ENCODE measurements around the gene DERA. TPM values are rescaled to one million over a fixed set of nuclear protein-coding genes. Genes with fewer than 3 reads are reported as not detected.
"Not testable (repeated sequence)": the region's sequence is repeated elsewhere in the genome, so short reads cannot be mapped to it uniquely, and the experiment has no call there.

DERA gene
- total RNA-seq, 1 donor from 2014 or later, result 69.4 TPM

DNA sequence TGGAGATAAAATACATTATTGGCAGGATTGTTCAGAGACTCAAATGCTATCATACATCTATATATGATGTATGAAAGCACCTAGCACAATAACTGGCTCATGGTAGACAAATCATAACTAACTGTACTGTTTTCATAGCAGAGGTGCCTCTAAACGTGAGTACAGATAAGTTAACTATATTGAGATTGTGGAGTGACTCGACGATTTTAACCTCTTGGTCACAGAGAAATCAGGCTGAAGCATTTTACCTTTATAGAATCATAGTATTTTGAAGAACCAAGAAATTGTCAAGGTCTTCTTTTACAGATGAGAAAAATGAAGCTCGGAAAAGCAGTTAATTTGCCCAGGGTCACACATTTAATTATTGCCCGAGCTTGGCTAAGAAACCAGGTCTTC is 666 bp upstream of the DERA start:
- no peak for DNase-seq

DNA sequence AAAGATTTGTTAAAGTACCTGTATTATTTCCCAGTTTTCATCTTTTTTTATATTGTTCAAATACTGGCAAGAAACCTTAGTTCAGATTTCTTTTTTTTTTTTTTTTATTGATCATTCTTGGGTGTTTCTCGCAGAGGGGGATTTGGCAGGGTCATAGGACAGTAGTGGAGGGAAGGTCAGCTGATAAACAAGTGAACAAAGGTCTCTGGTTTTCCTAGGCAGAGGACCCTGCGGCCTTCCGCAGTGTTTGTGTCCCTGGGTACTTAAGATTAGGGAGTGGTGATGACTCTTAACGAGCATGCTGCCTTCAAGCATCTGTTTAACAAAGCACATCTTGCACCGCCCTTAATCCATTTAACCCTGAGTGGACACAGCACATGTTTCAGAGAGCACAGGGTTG is 799 bp downstream of the DERA start:
- not testable (repeated sequence) for DNase-seq

DNA sequence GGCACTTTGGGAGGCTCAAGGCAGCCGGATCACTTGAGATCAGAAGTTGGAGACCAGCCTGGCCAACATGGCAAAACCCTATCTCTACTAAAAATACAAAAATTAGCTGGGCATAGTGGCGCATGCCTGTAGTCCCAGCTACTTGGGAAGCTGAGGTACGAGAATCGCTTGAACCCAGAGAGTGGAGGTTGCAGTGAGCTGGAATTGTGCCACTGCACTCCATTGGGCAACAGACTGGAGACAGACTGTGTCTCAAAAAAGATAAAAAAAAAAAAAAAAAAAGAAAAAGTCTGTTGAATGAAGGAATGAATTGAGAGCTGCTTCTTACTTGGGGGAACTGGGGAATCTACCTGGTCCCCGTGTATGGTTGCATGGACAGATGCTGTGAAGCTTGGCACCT is 3.0 kb downstream of the DERA start:
- not testable (repeated sequence) for DNase-seq

DNA sequence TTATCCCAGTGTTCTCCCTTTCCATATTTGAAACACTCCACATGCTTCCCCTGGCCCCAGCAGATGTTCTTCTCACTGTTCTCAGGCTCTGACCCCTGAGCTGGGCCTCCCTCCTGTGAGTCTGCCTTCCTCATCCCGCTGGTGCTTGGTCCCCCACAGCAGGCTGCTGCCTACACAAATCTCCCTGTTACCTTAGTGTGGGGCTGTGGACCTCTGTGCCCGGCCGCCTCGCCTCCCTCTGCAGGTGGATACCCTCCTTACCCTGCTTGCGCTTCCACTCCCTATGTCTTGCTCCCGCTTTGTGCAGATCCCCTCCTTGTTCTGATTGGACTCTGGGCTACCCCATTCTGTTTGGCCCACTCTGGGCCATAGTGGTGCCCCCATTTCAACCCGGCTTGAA is 6.9 kb downstream of the DERA start:
- DNase-seq, result no peak

DNA sequence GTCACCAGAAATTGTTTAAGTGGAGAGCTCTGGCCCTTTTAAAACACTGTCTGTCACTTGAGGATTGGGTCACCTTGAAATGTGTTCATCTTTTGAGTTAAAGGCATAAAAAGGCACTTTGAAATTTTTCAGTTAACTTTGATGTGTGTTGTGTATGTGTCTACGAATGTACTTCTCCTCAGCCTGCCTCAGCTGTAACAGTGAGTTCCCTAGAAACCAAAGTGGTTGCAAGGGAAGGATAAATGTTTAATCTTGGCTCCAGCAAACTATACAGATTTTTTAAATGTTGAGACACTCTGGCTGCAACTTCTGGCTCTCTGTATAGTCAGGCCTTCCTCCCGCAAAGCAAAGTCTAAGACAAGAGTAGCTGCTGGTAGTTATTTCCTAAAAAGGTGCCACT is 8.3 kb downstream of the DERA start:
- DNase-seq, result no peak

DNA sequence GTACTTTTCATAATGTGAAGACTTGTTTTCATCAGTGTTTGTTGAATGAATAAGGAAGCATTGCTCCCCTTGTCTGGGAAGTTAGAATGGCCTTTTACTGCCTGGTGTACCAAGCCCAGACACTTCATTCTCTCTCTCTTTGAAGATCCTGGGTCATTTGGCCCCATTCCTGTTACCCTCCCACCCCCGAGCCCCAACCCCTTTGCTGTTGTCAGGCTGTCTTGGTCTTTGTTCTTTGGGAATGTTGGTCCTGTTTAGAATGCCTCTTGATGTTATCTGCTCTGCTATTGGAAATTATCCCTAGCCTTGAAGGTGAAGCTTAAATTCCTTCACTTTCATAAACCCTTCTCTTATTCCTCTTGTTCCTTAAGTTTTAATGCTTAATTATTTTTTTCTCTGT is 13.8 kb downstream of the DERA start:
- no peak for DNase-seq

DNA sequence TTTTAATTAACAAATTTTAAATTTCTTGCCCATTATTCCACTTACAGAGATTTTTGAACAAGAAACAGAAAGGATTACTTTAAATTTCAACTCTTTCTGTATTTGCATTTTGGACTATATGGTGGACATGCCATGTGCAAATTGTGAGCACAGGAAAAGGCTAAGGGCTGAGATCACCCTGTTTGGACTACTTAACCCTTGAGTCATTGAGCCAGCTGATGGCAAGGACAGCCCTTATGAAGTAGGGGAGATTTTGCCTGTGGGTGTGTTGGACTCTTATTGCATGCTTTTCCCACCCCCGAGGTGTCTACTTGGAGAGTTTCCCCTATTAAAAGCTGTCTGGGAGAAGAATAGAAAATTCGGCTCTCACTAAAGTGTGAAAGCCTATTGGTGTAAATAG is 17.2 kb downstream of the DERA start:
- peak; percentile 84 for DNase-seq

DNA sequence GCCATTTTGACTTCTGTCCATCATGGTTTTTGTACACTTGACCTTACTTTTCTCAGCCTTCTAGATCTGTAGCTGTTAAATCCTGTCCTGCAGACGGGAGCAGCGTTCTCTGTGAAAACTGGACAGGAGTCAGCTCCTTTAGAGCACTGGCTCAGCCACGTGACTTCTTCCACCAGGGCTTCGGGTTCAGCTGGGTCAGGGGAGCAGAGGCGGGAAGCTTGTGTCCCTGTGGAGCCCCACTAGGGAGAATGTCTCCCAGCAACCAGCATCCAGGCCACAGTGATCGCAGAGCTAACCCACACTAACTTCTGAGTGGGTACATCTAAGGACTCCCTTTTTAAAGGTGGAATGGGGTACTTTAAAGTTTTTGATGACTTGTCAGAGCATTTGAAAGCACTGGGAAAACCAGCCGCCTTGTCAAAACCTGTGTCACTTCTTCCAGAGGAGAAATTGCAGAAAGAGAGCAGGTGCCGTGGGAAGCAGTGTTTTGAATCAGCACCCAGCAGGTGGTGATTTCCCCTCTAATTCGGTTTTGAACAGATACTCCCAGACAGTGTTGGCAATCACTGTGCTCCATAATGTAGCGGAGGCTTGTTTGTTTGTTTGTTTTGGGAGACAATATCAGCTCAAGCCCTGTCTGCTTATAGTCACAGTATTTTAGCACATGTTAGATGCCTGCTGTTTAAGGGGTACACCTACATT is 17.9 kb downstream of the DERA start:
- no peak for DNase-seq

DNA sequence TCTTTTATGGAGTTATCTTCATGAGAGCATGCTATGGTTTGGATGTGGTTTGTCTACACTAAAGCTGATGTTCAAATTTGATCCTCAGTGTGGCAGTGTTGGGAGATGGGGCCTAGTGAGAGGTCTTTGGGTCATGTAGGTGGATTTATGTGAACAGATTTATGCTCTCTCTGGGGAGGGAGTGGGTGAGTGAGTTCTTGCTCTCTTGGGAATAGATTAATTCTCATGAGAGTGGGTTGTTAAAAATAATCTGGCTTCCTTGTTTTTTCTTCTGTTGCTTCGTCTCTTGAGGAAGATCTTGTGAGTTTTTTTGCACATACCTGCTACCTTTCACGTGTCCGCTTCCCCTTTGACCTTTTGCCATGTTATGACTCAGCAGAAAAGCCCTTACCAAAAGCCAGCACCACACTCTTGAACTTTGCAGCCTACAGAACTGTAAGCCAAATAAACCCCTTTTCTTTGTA is 20.5 kb downstream of the DERA start:
- DNase-seq, result no peak

DNA sequence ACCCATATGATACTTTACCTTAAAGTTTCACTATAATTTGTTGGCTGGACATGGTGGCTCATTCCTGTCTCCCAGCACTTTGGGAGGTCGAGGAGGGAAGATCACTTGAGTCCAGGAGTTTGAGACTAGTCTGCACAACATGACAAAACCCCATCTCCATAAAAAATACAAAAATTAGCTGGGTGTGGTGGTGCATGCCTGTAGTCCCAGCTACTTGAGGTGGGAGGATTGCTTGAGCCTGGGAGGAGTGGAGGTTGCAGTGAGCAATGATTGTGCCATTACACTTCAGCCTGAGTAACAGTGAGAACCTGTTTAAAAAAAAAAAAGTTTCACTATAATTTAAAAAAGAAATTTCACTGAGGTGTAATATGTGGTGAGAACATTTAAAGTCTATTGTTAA is 21.2 kb downstream of the DERA start:
- DNase-seq, result no peak

DNA sequence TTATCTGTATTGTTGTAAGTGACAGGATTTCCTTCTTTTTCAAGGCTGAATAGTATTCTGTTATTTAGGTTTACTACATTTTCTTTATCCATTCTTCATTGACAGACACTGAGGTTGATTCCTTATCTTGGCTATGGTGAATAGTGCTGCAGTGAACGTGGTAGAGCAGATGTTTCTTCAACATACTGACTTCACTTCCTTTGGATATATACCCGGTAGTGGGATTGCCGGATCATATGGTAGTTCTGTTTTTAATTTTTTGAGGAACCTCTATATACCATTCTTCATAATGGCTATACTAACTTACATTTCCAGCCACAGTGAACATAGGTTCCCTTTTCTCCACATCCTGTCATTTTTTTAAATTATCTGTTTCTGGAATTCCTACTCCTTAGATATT is 21.8 kb downstream of the DERA start:
- no peak for DNase-seq

DNA sequence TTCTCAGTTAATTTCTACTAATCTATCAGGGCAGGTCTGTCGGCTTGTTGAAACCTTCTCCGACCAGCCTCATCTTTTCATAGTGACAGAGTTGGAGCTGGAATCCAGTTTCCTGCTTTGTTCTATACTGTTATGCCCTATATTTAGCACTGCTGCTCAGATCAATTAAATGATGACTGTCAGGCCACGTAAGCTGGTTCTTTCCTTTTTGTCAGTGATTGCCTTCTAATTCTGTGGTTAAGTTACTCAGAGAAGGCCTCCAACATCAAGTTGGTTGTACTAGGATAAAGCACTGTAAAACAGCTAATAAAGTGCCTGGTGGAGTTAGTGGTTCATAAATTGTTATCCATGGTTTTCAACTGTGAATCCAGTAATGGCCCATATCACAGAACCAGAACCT is 22.6 kb downstream of the DERA start:
- DNase-seq, result no peak

DNA sequence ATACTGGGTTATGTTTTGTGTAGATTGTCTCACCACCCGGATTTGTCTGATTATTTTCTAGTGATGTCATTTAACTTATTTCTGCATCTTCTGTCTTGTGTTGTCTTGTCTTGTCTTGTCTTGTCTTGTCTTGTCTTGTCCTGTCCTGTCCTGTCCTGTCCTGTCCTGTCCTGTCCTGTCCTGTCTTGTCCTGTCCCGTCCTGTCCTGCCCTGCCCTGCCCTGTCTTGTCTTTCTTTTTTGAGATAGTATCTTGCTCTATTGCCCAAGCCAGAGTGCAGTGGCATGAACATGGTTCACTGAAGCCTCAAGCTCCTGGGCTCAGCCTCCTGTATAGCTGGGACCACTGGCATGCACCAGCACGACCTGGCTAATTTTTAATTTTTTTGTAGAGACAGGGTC is 25.6 kb downstream of the DERA start:
- no peak for DNase-seq

DNA sequence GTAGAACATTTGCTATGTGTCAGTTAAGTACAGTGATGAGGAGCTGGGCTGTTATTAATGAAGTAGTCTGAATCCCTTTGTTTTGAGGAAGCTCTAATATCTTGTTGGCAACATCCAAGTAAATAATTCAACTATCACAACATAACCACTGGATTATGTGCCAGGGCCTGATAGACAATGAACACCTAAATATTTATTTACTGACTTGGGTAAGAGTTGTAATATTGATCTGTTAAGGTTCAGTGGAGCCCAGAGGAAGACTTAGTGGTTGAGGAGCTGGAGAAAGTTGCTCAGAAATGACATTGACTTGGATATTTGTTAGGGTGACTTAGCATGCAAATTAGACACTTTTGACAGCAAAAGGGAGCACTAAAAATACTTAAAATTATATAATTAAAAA is 26.8 kb downstream of the DERA start:
- DNase-seq, result no peak

DNA sequence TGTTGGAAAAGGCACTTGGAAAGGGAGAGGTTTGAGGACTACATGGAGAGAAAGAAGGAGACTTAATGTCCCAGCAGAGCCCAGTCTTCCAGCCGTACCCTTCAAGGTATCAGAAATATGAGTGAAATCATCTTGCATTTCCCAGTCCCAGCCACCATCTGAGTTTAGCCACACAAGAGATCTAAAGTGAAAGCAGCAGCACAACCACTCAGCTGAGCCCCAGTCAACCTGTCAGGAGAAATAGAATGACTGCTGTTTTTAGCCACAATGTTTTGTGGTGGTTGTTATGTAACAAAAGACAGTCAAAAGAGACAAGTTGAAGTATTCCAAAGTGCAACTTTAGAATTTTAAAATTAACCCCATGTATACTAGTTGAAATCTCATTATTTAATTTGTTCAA is 28.0 kb downstream of the DERA start:
- DNase-seq, result no peak

DNA sequence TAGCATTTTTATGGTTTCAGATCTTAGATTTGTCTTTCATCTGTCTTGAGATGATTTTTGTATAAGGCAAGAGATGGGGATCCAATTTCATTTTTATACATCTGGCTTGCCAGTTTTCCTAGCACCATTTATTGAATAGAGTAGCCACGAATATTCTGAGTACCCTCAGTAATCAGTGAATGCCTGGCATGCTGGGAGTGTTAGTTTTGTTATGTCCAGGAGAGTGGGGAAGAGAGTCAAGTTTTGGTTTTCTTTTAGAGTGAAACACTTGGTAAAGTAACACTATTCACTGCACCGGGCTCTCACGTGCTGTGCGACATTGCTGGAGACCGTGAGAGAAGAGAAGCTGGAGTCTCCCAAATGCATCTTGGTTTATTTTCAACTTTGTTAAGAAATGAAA is 31.3 kb downstream of the DERA start:
- no peak for DNase-seq

DNA sequence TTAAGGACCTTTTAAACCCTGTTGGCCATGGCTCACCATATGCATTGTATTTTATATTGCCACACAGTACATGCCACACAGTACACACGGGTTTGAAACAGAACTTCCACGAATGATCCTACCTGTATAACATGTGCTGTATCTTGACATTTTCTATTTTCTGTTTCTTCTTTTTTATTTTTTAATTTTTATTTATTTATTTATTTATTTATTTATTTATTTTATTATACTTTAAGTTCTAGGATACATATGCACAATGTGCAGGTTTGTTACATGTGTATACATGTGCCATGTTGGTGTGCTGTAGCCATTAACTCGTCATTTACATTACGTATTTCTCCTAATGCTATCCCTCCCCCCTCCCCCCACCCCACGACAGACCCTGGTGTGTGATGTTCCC is 32.4 kb downstream of the DERA start:
- DNase-seq, result not testable (repeated sequence)

DNA sequence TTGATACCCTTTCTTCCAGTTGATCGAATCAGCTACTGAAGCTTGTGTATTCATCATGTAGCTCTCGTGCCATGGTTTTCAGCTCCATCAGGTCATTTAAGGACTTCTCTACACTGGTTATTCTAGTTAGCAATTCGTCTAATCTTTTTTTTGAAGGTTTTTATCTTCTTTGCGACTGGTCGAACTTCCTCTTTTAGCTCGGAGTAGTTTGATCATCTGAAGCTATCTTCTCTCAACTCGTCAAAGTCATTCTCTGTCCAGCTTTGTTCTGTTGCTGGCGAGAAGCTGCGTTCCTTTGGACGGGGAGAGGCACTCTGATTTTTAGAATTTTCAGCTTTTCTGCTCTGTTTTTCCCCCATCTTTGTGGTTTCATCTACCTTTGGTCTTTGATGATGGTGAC is 37.3 kb downstream of the DERA start:
- DNase-seq, result not testable (repeated sequence)

DNA sequence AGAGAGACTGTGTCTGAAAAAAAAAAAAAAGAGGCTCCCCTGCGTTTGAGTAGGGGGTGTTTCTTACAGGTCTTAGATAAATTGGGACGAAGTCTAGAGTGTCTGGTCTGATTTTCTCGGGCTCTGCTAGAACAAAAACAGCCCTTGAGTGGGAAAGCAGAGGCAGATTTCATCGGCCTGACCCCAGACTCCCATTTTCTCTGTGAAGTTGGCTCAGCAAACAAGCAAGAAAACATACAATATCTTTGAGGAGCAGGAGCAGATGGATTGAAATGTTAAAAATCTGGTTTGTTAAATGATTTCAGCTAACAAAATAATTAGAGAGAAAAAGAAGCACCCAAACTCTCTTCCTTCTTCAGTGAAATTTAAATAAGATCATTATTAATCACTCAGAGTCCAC is 44.1 kb downstream of the DERA start:
- no peak for DNase-seq

DNA sequence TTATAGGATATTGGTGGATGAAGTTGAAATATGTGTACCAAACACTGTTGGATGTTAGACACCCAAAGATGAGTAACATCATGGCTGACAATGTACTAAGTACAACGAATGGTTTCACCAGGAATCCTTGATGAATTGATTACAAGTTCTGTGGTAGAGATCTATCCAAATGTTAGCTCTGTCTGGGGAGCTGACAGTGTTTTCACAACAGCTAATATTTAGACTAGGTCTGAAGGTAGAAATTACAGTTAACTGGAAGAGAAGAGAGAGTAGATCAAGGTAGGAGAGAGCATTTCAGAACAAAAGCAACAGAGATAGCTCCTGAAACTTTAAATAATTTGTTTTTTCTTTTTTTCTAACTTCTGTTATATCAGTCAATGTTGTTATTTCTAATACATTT is 44.9 kb downstream of the DERA start:
- DNase-seq, result no peak

DNA sequence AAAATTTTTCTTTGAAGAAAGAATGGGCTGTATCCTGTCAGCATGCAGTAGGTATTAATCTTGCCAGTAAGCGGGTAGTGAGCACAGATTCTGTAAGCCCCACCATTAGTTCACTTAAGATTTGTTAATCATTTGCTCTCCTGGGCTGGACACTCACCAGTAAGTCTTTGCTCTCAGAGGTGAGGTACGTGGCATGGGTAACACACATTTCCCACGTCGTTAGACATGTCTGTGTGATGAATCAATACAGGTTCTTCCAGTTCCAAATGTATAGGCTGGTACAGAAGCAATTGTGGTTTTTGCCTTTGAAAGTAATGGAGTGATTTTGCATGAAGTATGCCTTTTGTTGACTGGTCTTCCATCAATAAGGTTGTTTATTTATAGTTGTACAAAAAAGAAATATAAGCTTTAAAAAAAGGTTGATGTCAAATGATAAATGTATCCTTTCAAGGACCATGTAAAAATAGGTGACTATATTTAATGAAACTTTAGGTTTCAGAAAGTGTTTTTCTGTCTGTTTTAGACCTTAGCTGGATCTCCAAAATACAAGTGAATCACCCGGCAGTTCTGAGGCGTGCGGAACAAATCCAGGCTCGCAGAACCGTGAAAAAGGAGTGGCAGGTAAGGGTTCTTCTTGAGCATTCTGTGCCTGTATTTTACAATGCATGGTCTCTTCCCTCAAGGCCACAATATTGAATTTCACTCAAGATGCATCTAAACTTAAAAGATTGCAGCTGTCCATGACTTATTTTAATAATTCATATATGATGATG is 45.5 kb downstream of the DERA start:
- no peak for DNase-seq

DNA sequence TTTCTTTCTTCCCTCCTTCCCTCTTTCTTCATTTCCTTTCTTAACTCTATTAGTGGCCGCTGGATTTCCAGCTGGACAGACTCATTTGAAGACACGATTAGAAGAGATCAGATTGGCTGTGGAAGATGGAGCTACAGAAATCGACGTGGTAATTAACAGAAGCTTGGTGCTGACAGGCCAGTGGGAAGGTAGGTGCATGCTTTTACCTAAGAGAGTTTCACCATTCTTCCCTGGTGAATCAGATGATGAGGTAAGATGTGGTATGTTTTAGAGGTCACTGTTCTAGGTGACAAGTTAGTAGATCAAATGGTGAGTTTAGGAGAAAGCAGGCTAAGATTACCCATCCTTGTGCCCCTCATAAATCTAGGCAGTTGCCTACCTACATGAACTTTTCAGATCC is 51.6 kb downstream of the DERA start:
- no peak for DNase-seq

DNA sequence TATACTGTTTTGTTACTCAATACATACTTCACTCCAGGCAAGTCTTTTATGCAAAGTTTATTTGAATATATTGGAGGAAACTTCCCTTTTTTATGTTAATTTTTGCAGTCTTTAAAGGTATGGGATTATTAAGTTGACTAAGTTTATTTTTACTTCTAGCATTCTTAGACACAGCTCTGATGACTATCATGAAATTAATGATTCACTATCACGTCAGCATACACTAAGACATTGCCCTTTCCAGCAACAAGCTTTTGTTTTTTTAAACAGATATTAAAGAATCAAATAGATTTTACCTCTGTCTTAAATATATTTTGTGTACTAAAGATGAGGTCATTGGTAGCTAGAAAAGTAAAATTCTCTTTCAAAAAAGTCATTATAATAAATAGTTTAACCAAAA is 52.1 kb downstream of the DERA start:
- DNase-seq, result peak; percentile 28

DNA sequence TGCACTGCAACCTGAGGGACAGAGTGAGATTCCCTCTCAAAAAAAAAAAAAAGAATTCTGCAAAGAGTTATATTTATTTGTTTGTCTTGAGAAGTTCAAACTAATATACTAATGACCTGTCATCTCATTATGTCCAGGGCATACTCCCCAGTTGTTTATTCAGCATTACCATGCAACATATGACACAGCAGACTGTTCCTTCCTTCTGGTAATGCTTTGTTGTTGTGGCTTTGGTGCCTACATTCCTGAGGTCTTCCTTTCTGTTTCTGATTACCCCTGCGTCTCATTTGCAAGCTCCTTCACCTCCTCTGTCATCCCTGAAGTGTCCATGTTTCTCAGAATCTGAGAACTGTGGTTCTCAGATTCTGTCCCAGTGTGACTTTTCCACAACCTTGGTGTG is 55.3 kb downstream of the DERA start:
- DNase-seq, result peak; percentile 48

DNA sequence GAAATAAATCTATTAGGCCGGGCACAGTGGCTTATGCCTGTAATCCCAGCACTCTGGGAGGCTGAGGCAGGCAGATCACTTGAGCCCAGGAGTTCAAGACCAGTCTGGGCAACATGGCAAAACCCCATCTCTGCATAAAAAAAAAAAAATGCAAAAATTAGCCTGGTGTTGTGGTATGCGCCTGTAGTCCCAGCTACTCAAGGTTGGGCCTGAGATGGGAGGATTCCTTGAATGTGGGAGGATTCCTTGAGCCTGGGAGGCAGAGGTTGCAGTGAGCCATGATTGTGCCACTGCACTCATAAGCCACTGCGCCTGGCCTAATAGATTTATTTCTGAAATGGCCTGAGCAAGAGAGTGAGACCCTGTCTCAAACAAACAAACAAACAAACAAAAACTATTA is 55.9 kb downstream of the DERA start:
- not testable (repeated sequence) for DNase-seq

All from dermis blood vessel endothelial cell (primary cell).